SK-N-MC (cell line): ENCODE data around the gene ABLIM3.

ENCODE experiments used
- DNase-seq: peaks from one replicate; pipeline ENCODE4 v3.0.0-alpha.2; 2011; ENCODE audit warnings: low read depth, low spot score
- H3K27ac ChIP-seq: fragments of 200-600 bp; sonication (generic); 2 replicates; pipeline ENCODE4 v1.5.1; 2016; ENCODE audit warnings: mixed run types
- H3K36me3 ChIP-seq: fragments of 200-600 bp; sonication (generic); 2 replicates; pipeline ENCODE4 v1.6.1; 2017; ENCODE audit warnings: antibody characterized with exemption, low read length, mixed read lengths; ENCODE audit not compliant: insufficient read depth
- H3K4me3 ChIP-seq: fragments of 200-600 bp; sonication (generic); 2 replicates; pipeline ENCODE4 v1.5.1; 2016
- H3K9ac ChIP-seq: fragments of 200-600 bp; sonication (generic); 2 replicates; pipeline ENCODE4 v1.8.0; 2017; ENCODE audit warnings: mixed run types, mixed read lengths; ENCODE audit not compliant: insufficient read length
- H3K9me3 ChIP-seq: fragments of 200-600 bp; sonication (generic); 2 replicates; pipeline ENCODE4 v1.6.1; 2017; ENCODE audit warnings: low read depth, mild to moderate bottlenecking, antibody characterized with exemption, low read length, moderate library complexity, mixed read lengths
- EZH2 ChIP-seq: fragments of 200-600 bp; sonication (generic); IDR thresholded peaks from one replicate; pipeline ENCODE4 v1.6.1; 2017; ENCODE audit warnings: antibody characterized with exemption
- FOXP2 ChIP-seq: optimal IDR thresholded peaks from 2 replicates; pipeline ENCODE3; 2011; ENCODE audit warnings: mild to moderate bottlenecking, moderate library complexity; ENCODE audit not compliant: insufficient read depth; ENCODE audit errors: extremely low read length, control extremely low read depth
- POLR2AphosphoS5 ChIP-seq: IDR thresholded peaks from 2 replicates; pipeline ENCODE4 v1.6.1; 2012; ENCODE audit warnings: mild to moderate bottlenecking, low read depth, low read length, borderline replicate concordance

The ABLIM3 gene

GRCh38 chr5:149170299-149170698 lies 29.0 kb downstream of the ABLIM3 start:
- H3K27ac ChIP-seq: no peak overlapping the region
- no peak for DNase-seq

GRCh38 chr5:149172261-149172660 lies 31.0 kb downstream of the ABLIM3 start:
- no peak for TF ChIP-seq FOXP2
- TF ChIP-seq POLR2AphosphoS5: no peak
- TF ChIP-seq EZH2: no peak
- Histone ChIP-seq H3K36me3 (no peaks in the 10 kb centered on the region), H3K9ac (no peak overlapping the region), H3K4me3 (no peak overlapping the region), H3K27ac (no peak overlapping the region), H3K9me3 (no peaks in the 10 kb centered on the region)
- no peak for DNase-seq

More at GRCh38 chr5:149170299-149170698, 29.0 kb downstream of the ABLIM3 start:
- no peak overlapping the region for H3K9ac ChIP-seq
- no peak overlapping the region for H3K4me3 ChIP-seq
- H3K36me3 ChIP-seq: no peaks in the 10 kb centered on the region
- H3K9me3 ChIP-seq: no peaks in the 10 kb centered on the region
- TF ChIP-seq POLR2AphosphoS5: no peak
- TF ChIP-seq FOXP2: no peak
- no peak for TF ChIP-seq EZH2

GRCh38 chr5:149172709-149173505 lies 31.6 kb downstream of the ABLIM3 start:
- Histone ChIP-seq H3K9me3 (no peaks in the 10 kb centered on the region), H3K9ac (no peak overlapping the region), H3K36me3 (no peaks in the 10 kb centered on the region), H3K27ac (no peak overlapping the region), H3K4me3 (no peak overlapping the region)
- no peak for TF ChIP-seq FOXP2
- no peak for TF ChIP-seq POLR2AphosphoS5
- TF ChIP-seq EZH2: no peak
- DNase-seq: no peak

GRCh38 chr5:149174847-149175234 lies 33.5 kb downstream of the ABLIM3 start:
- Histone ChIP-seq H3K27ac (no peak overlapping the region), H3K4me3 (no peak overlapping the region), H3K9ac (no peak overlapping the region), H3K9me3 (no peaks in the 10 kb centered on the region), H3K36me3 (no peaks in the 10 kb centered on the region)
- TF ChIP-seq FOXP2 (no peak), POLR2AphosphoS5 (no peak), EZH2 (no peak)
- no peak for DNase-seq

GRCh38 chr5:149175346-149176105 lies 34.2 kb downstream of the ABLIM3 start:
- no peak for TF ChIP-seq FOXP2
- H3K9me3 ChIP-seq: no peaks in the 10 kb centered on the region
- no peak overlapping the region for H3K27ac ChIP-seq
- no peak overlapping the region for H3K9ac ChIP-seq
- no peaks in the 10 kb centered on the region for H3K36me3 ChIP-seq
- DNase-seq: no peak
- H3K4me3 ChIP-seq: no peak overlapping the region

GRCh38 chr5:149177339-149177843 lies 36.1 kb downstream of the ABLIM3 start:
- DNase-seq: no peak
- no peak for TF ChIP-seq FOXP2
- TF ChIP-seq EZH2: no peak
- no peak for TF ChIP-seq POLR2AphosphoS5
- Histone ChIP-seq H3K27ac (no peak overlapping the region), H3K9me3 (no peaks in the 10 kb centered on the region), H3K36me3 (no peaks in the 10 kb centered on the region), H3K9ac (no peak overlapping the region), H3K4me3 (no peak overlapping the region)

- H3K9ac ChIP-seq: no peak overlapping the region
- no peaks in the 10 kb centered on the region for H3K9me3 ChIP-seq
- H3K4me3 ChIP-seq: no peak overlapping the region
- DNase-seq: no peak
- no peaks in the 10 kb centered on the region for H3K36me3 ChIP-seq
- TF ChIP-seq POLR2AphosphoS5 (no peak), FOXP2 (no peak), EZH2 (no peak)
- H3K27ac ChIP-seq: no peak overlapping the region
Measured at GRCh38 chr5:149177911-149178565, 36.7 kb downstream of the ABLIM3 start.

- no peak for DNase-seq
- Histone ChIP-seq H3K27ac (no peak overlapping the region), H3K9ac (no peak overlapping the region), H3K36me3 (no peaks in the 10 kb centered on the region), H3K4me3 (no peak overlapping the region), H3K9me3 (no peaks in the 10 kb centered on the region)
- no peak for TF ChIP-seq EZH2
- no peak for TF ChIP-seq FOXP2
- TF ChIP-seq POLR2AphosphoS5: no peak
Measured at GRCh38 chr5:149181732-149182131, 40.4 kb downstream of the ABLIM3 start.

GRCh38 chr5:149182241-149182640 lies 40.9 kb downstream of the ABLIM3 start:
- no peak overlapping the region for H3K27ac ChIP-seq
- H3K4me3 ChIP-seq: no peak overlapping the region
- no peak for TF ChIP-seq FOXP2
- TF ChIP-seq EZH2: no peak
- TF ChIP-seq POLR2AphosphoS5: no peak
- no peaks in the 10 kb centered on the region for H3K9me3 ChIP-seq
- DNase-seq: no peak
- H3K9ac ChIP-seq: no peak overlapping the region
- no peaks in the 10 kb centered on the region for H3K36me3 ChIP-seq
